Endothelial cell of umbilical vein (primary cell): ENCODE measurements around the gene PPM1H. TPM values are rescaled to one million over a fixed set of nuclear protein-coding genes. Genes with fewer than 3 reads are reported as not detected.

Experiments used
- BruUV-seq: library from RNA; stranded (reverse); fragments of 400-500 nt; replicated peaks from 2 replicates; lab custom pipeline; 2021; lab: Mats Ljungman, UMichigan
- CTCF ChIA-PET: fragments of 300-600, 350-600 bp; sonication (Branson Sonifier 250); formaldehyde crosslinking; loops from one replicate; lab custom pipeline; 2021; ENCODE audit warnings: antibody characterized with exemption, inconsistent platforms; lab: Charles Lee
- POLR2A ChIA-PET: fragments of 300-600, 350-600 bp; sonication (Branson Sonifier 250); formaldehyde crosslinking; loops from one replicate; lab custom pipeline; 2021; ENCODE audit warnings: antibody characterized with exemption, inconsistent platforms; lab: Charles Lee
- DNase-seq: peaks from one replicate; pipeline ENCODE4 v3.0.0-alpha.2; 2011; ENCODE audit warnings: low read depth, low spot score
- FAIRE-seq: peaks from 2 replicates; lab custom pipeline; 2011; peaks lifted over from hg19 to GRCh38; lab: Jason Lieb, UNC
- H2AFZ ChIP-seq: 2 replicates; pipeline ENCODE4 v1.6.0; 2012; ENCODE audit warnings: low read depth, low read length, control low read depth, inconsistent platforms
- H3K27ac ChIP-seq: 2 replicates; pipeline ENCODE4 v1.5.1; 2011; ENCODE audit warnings: low read depth, mild to moderate bottlenecking, control low read depth, low read length, moderate library complexity; ENCODE audit not compliant: insufficient read depth
- H3K27me3 ChIP-seq, 2 experiments: 2 replicates each; pipeline versions ENCODE4 v1.6.0 to v1.6.1; 2011; ENCODE audit warnings: low read length in 2 of 2, mixed read lengths in 1 of 2; ENCODE audit not compliant: control insufficient read depth in 2 of 2, insufficient read depth in 2 of 2
- H3K36me3 ChIP-seq, 2 experiments: 2 replicates in 1 of 2; 3 replicates in 1 of 2; pipeline ENCODE4 v1.5.1; 2011; ENCODE audit warnings: low read length in 2 of 2, mild to moderate bottlenecking in 1 of 2, moderate library complexity in 1 of 2; ENCODE audit not compliant: control insufficient read depth in 2 of 2, insufficient read depth in 2 of 2; ENCODE audit errors: extremely low read depth in 1 of 2
- H3K4me1 ChIP-seq: 3 replicates; pipeline ENCODE4 v1.5.1; 2011; ENCODE audit warnings: mild to moderate bottlenecking, low read length; ENCODE audit not compliant: control insufficient read depth, insufficient read depth; ENCODE audit errors: extremely low read depth
- H3K4me2 ChIP-seq: 2 replicates; pipeline ENCODE4 v1.6.1; 2011; ENCODE audit warnings: low read length, control low read depth, mixed read lengths; ENCODE audit not compliant: insufficient read depth
- H3K4me3 ChIP-seq, 3 experiments: fragments of 200-600 bp in 1 of 3; sonication (generic), shearing (Covaris generic) in 1 of 3; replicated peaks in 1 of 3; 2 replicates each; pipeline ENCODE4 v1.5.1; 2011 to 2016; ENCODE audit warnings: control low read depth in 3 of 3, low read length in 3 of 3, mild to moderate bottlenecking in 2 of 3, inconsistent platforms in 1 of 3, low read depth in 1 of 3, moderate library complexity in 1 of 3; ENCODE audit not compliant: insufficient read depth in 1 of 3
- H3K79me2 ChIP-seq: 2 replicates; pipeline ENCODE4 v1.6.0; 2012; ENCODE audit warnings: low read length, inconsistent platforms; ENCODE audit not compliant: control insufficient read depth, insufficient read depth
- H3K9ac ChIP-seq: replicated peaks from 2 replicates; pipeline ENCODE3; 2011; ENCODE audit warnings: low read length, control low read depth; ENCODE audit not compliant: insufficient read depth; ENCODE audit errors: extremely low read depth
- H3K9me1 ChIP-seq: replicated peaks from 3 replicates; pipeline ENCODE4 v1.6.0; 2011; ENCODE audit warnings: mild to moderate bottlenecking, low read length; ENCODE audit not compliant: control insufficient read depth, insufficient read depth; ENCODE audit errors: extremely low read depth
- H3K9me3 ChIP-seq: replicated peaks from 2 replicates; pipeline ENCODE4 v1.5.1; 2012; ENCODE audit warnings: low read length, inconsistent platforms; ENCODE audit not compliant: control insufficient read depth, insufficient read depth
- H4K20me1 ChIP-seq: replicated peaks from 2 replicates; pipeline ENCODE3; 2011; ENCODE audit warnings: mild to moderate bottlenecking, low read length; ENCODE audit not compliant: control insufficient read depth, insufficient read depth; ENCODE audit errors: extremely low read depth
- EZH2 ChIP-seq: IDR thresholded peaks from 2 replicates; pipeline ENCODE4 v1.6.1; 2012; ENCODE audit warnings: borderline replicate concordance, low read depth, mild to moderate bottlenecking, moderate library complexity, low read length, inconsistent platforms; ENCODE audit not compliant: severe bottlenecking
- FOS ChIP-seq: IDR thresholded peaks from 2 replicates; pipeline ENCODE4 v1.6.1; 2011; ENCODE audit warnings: mild to moderate bottlenecking, low read length, moderate library complexity, borderline replicate concordance; ENCODE audit not compliant: insufficient read depth
- GATA2 ChIP-seq: IDR thresholded peaks from 2 replicates; pipeline ENCODE4 v1.7.0; 2011; ENCODE audit warnings: low read depth, mild to moderate bottlenecking, moderate library complexity, mixed read lengths, low read length; ENCODE audit not compliant: insufficient read length, insufficient read depth
- JUN ChIP-seq: IDR thresholded peaks from 2 replicates; pipeline ENCODE4 v1.6.1; 2011; ENCODE audit warnings: borderline replicate concordance, low read depth; ENCODE audit not compliant: insufficient read length, insufficient read depth
- MAX ChIP-seq: IDR thresholded peaks from 2 replicates; pipeline ENCODE4 v1.6.1; 2011; ENCODE audit not compliant: insufficient read depth, insufficient read length
- MYC ChIP-seq: IDR thresholded peaks from one replicate; pipeline ENCODE4 v1.6.1; 2011; ENCODE audit warnings: mild to moderate bottlenecking, low read depth, low read length
- POLR2A ChIP-seq: IDR thresholded peaks from 2 replicates; pipeline ENCODE4 v1.6.1; 2012; ENCODE audit warnings: low read depth, mild to moderate bottlenecking, control low read depth, low read length
- POLR2AphosphoS5 ChIP-seq: IDR thresholded peaks from 2 replicates; pipeline ENCODE4 v1.6.1; 2012; ENCODE audit warnings: low read depth, mild to moderate bottlenecking, control low read depth, low read length, moderate library complexity; ENCODE audit not compliant: insufficient read depth
- dilution Hi-C: fragments of 300-500 bp; cut with MboI; formaldehyde crosslinking; loops from one replicate; pipeline ENCODE4 v1.15.0; 2019; ENCODE audit warnings: low sequenced_read_pairs; ENCODE audit not compliant: extremely low pct_ligation_motif_present
- intact Hi-C: fragments of 100-400 bp; cut with micrococcal nuclease; formaldehyde crosslinking; loops from one replicate; pipeline ENCODE4 v1.10.0; 2022
- polyA plus RNA-seq, 4 experiments: library from polyadenylated mRNA; depleted of rRNA in 3 of 4; stranded (reverse) in 3 of 4; unstranded in 1 of 4; fragments of >200 nt; gene quantifications; 2 replicates each; pipeline versions ENCODE4 v1.2.1 to v1.2.3, GENCODE V29; 2011 to 2012; ENCODE audit warnings: missing spikeins in 1 of 4
- total RNA-seq: library from RNA; stranded (reverse); gene quantifications from 2 replicates; pipeline ENCODE4 v1.2.3, GENCODE V29; 2021
- TF ChIP-seq, protein P1 (sequence below), 2 donors: IDR thresholded peaks; 1 replicate in 1 of 2; 2 replicates in 1 of 2; pipeline ENCODE4 v1.5.1; 2011; ENCODE audit warnings: low read length in 2 of 2, mild to moderate bottlenecking in 2 of 2, moderate library complexity in 2 of 2, control low read depth in 1 of 2, inconsistent platforms in 1 of 2, low read depth in 1 of 2; ENCODE audit not compliant: insufficient read depth in 1 of 2; ENCODE audit errors: extremely low read depth in 1 of 2

PPM1H gene
- total and polyA plus RNA-seq, 2 donors (not counting 3 experiments of a cell fraction or from before 2014, with no cell fraction given): 1.0 to 7.2 TPM

- no peak for TF ChIP-seq GATA2
- TF ChIP-seq JUN: no peak
- TF ChIP-seq POLR2A: no peak
- TF ChIP-seq, protein P1, sequence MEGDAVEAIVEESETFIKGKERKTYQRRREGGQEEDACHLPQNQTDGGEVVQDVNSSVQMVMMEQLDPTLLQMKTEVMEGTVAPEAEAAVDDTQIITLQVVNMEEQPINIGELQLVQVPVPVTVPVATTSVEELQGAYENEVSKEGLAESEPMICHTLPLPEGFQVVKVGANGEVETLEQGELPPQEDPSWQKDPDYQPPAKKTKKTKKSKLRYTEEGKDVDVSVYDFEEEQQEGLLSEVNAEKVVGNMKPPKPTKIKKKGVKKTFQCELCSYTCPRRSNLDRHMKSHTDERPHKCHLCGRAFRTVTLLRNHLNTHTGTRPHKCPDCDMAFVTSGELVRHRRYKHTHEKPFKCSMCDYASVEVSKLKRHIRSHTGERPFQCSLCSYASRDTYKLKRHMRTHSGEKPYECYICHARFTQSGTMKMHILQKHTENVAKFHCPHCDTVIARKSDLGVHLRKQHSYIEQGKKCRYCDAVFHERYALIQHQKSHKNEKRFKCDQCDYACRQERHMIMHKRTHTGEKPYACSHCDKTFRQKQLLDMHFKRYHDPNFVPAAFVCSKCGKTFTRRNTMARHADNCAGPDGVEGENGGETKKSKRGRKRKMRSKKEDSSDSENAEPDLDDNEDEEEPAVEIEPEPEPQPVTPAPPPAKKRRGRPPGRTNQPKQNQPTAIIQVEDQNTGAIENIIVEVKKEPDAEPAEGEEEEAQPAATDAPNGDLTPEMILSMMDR (IDR thresholded peaks at IDR 0.05; ENCODE audit: extremely low read depth in 1 of 2, insufficient read depth in 1 of 2, low read depth in 1 of 2, low read length in 2 of 2): no peak
- no peak for TF ChIP-seq POLR2AphosphoS5
- TF ChIP-seq MAX: no peak
- no peak for TF ChIP-seq MYC
- TF ChIP-seq FOS: no peak
- no peak for TF ChIP-seq EZH2
- DNase-seq (no peak), FAIRE-seq (no peak)
- H3K27me3 ChIP-seq: no peaks in the 10 kb centered on the region
- no TSS peak for BruUV-seq
- H3K4me2 ChIP-seq: no peak overlapping the region
- H3K79me2 ChIP-seq: no peaks in the 10 kb centered on the region
- H3K4me3 ChIP-seq: no peak overlapping the region
- ChIA-PET CTCF (no interaction called here), POLR2A (no interaction called here)
- H3K9me3 ChIP-seq: no peaks in the 10 kb centered on the region
- no peak overlapping the region for H3K9ac ChIP-seq
- intact Hi-C loops: loop anchor here (5.0 kb wide), 1 partner anchor 598 kb away; the partner anchor contains the start of gene USP15
- H3K9me1 ChIP-seq: no peaks in the 10 kb centered on the region
- H3K27ac ChIP-seq: no peak overlapping the region
- no peak overlapping the region for H2AFZ ChIP-seq
- peaks cover 29% of the 10 kb centered on the region for H3K4me1 ChIP-seq
- H3K36me3 ChIP-seq: no peaks in the 10 kb centered on the region
- dilution Hi-C loops: no loop called here
- H4K20me1 ChIP-seq: no peaks in the 10 kb centered on the region
Measured at GRCh38 chr12:62860501-62861411, 74.2 kb downstream of the PPM1H start.
